Measurements from ENCODE around the gene RABGAP1L. TPM values are rescaled to one million over a fixed set of nuclear protein-coding genes. Genes with fewer than 3 reads are reported as not detected.
A peak's percentile ranks its signal among the peaks of the same experiment; 100 is the strongest.

RABGAP1L gene
- total RNA-seq, result 10 to 100 TPM; 59.8 to 67.6 TPM
- polyA plus RNA-seq (2013, experiment 1 of 2), result 56.6 TPM
- 69.9 TPM for polyA plus RNA-seq (2013, experiment 2 of 2)
- 27.8 to 318 (median 148) reads per million in 172 experiments for total RNA-seq

- H3K4me3 Mint-ChIP-seq, result peak within 1 kb of the TSS; percentile 96
- CTCF ChIA-PET, result no interaction called here
- TF ChIP-seq CTCF (IDR thresholded peaks at IDR 0.05), result no peak
- no peaks in the 10 kb centered on the region for H3K27me3 Mint-ChIP-seq
- intact Hi-C loops (cut with DNase I, micrococcal nuclease), result loop anchor here (1.0 to 10.0 kb wide), 9 partner anchors 53 to 1625 kb away; partner anchors contain the start of genes CENPL (in 1 of the 2), DARS2 (in 1 of the 2), KLHL20 (in 1 of the 2) and PRDX6 (in 1 of the 2)
- Histone ChIP-seq H3K27ac (ENCODE audit: low read depth in 1 of 2, low read length in 2 of 2) (peak within 1 kb of the TSS; percentile 85 to 95), H3K36me3 (ENCODE audit: insufficient read depth, low read length) (no peaks in the 10 kb centered on the region), H3K9me3 (ENCODE audit: control insufficient read depth in 1 of 2, insufficient read depth in 1 of 2, low read length in 2 of 2) (no peaks in the 10 kb centered on the region), H3K4me3 (ENCODE audit: low read length) (peak within 1 kb of the TSS; percentile 73), H3K4me1 (ENCODE audit: insufficient read depth, low read length) (peaks cover 20% of the 10 kb centered on the region), H3K27me3 (ENCODE audit: control insufficient read depth in 1 of 2, insufficient read depth in 2 of 2, low read length in 2 of 2) (no peaks in the 10 kb centered on the region)
- DNase-seq, result peak; percentile 88 to 99 (median 94)
- H3K36me3 Mint-ChIP-seq (ENCODE audit: low read depth), result peaks cover 11% of the 10 kb centered on the region
- peaks cover 58% of the 10 kb centered on the region for H3K4me1 Mint-ChIP-seq (ENCODE audit: low read depth)
- H3K27ac Mint-ChIP-seq, result peak within 1 kb of the TSS; percentile 92
- no peaks in the 10 kb centered on the region for H3K9me3 Mint-ChIP-seq
- POLR2A ChIA-PET, result interaction anchor here (0.5 to 2.3 kb wide), 8 partner anchors 137 to 1627 kb away, joined by 3 to 8 read pairs (median 4); partner anchors contain the start of genes GAS5, KLHL20, RC3H1 and SUCO
- peak; percentile 90 for ATAC-seq (ENCODE audit: poor library complexity)
Observed at GRCh38 chr1:174159252-174160108, at the start of gene RABGAP1L. RABGAP1L (plus strand) TSS chr1:174159520.

- H3K9me3 ChIP-seq (ENCODE audit: control insufficient read depth in 1 of 2, insufficient read depth in 1 of 2, low read length in 2 of 2), result no peaks in the 10 kb centered on the region
- H3K36me3 Mint-ChIP-seq (ENCODE audit: low read depth), result no peaks in the 10 kb centered on the region
- H3K4me1 Mint-ChIP-seq (ENCODE audit: low read depth), result no peaks in the 10 kb centered on the region
- H3K27ac ChIP-seq (ENCODE audit: low read depth in 1 of 2, low read length in 2 of 2), result no peak overlapping the region
- H3K36me3 ChIP-seq (ENCODE audit: insufficient read depth, low read length), result no peaks in the 10 kb centered on the region
- ChIA-PET POLR2A (no interaction called here), CTCF (interaction anchor here (0.6 kb wide), 1 partner anchor 576 kb away, joined by 3 read pairs; no protein-coding TSS in a partner anchor)
- ATAC-seq (ENCODE audit: poor library complexity) (no peak), DNase-seq (no peak)
- H3K4me3 Mint-ChIP-seq, result no peak overlapping the region
- no peak for TF ChIP-seq CTCF (IDR thresholded peaks at IDR 0.05)
- H3K27me3 Mint-ChIP-seq, result no peaks in the 10 kb centered on the region
- H3K9me3 Mint-ChIP-seq, result no peaks in the 10 kb centered on the region
- no peak overlapping the region for H3K4me3 ChIP-seq (ENCODE audit: low read length)
- H3K4me1 ChIP-seq (ENCODE audit: insufficient read depth, low read length), result no peaks in the 10 kb centered on the region
- no peaks in the 10 kb centered on the region for H3K27me3 ChIP-seq (ENCODE audit: control insufficient read depth in 1 of 2, insufficient read depth in 2 of 2, low read length in 2 of 2)
- no peak overlapping the region for H3K27ac Mint-ChIP-seq
- intact Hi-C loops (cut with DNase I, micrococcal nuclease), result no loop called here
Observed at GRCh38 chr1:174110053-174110452, 49.3 kb upstream of the RABGAP1L start.

- ChIA-PET POLR2A (no interaction called here), CTCF (no interaction called here)
- Mint-ChIP-seq H3K27me3 (no peaks in the 10 kb centered on the region), H3K27ac (no peak overlapping the region), H3K4me1 (ENCODE audit: low read depth) (no peaks in the 10 kb centered on the region), H3K9me3 (no peaks in the 10 kb centered on the region), H3K4me3 (no peak overlapping the region), H3K36me3 (ENCODE audit: low read depth) (no peaks in the 10 kb centered on the region)
- H3K27me3 ChIP-seq (ENCODE audit: control insufficient read depth in 1 of 2, insufficient read depth in 2 of 2, low read length in 2 of 2), result no peaks in the 10 kb centered on the region
- H3K4me3 ChIP-seq (ENCODE audit: low read length), result no peak overlapping the region
- H3K4me1 ChIP-seq (ENCODE audit: insufficient read depth, low read length), result no peaks in the 10 kb centered on the region
- intact Hi-C loops (cut with DNase I, micrococcal nuclease), result no loop called here
- TF ChIP-seq CTCF (IDR thresholded peaks at IDR 0.05), result no peak
- H3K27ac ChIP-seq (ENCODE audit: low read depth in 1 of 2, low read length in 2 of 2), result no peak overlapping the region
- no peak for DNase-seq
- no peak for ATAC-seq (ENCODE audit: poor library complexity)
- H3K36me3 ChIP-seq (ENCODE audit: insufficient read depth, low read length), result no peaks in the 10 kb centered on the region
- no peaks in the 10 kb centered on the region for H3K9me3 ChIP-seq (ENCODE audit: control insufficient read depth in 1 of 2, insufficient read depth in 1 of 2, low read length in 2 of 2)
Observed at GRCh38 chr1:174112489-174113162, 46.7 kb upstream of the RABGAP1L start.

Measured in CD4-positive, alpha-beta T cell (primary cell).